ENCODE measurements around the gene MYH7.
"Not testable (repeated sequence)": the region's sequence is repeated elsewhere in the genome, so short reads cannot be mapped to it uniquely, and the experiment has no call there.

Gene MYH7

DNA sequence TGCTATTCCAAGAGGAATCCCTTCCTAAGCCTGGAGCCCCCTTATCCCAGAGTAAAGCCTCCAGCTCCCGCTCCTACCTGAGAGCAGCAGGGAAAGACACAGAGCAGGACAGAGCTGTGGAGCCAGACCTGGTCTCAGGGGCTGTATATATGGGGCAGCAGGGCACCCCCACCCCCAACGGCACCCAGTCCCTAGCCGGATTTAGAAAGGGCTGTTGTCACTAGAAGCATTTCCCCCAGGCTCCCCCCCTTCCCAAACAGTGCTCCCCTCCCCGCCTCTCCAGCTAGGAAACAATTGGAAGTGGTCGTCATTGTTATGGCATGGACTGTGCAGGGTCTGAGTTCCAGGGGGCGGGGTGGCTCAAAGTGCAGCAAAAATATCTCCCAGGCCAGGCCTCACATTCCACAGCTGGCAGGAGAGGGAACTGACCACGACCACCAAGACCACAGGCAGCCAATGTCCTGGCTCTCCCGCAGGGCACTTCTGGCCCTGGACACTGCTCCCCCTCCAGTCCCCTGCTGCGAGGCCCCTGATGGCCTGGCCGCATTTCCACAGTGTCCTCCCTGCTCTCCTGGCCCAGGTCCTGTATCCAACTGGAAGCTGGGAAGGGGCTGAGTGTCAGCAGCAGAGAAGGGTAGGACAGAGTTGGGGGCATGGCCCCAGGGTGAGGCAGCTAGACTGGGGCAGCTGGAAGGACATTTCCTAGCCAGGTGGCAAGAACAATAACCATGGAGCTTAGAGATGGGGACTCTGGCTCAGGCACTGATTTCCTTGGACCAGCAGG lies at the start of gene MYH7:
Gene MYH7, minus strand, starts transcription at position 118 of the 784 bp plus-strand sequence. CDS start 1,928 bp downstream, outside the sequence.
- DNase-seq = no peak

DNA sequence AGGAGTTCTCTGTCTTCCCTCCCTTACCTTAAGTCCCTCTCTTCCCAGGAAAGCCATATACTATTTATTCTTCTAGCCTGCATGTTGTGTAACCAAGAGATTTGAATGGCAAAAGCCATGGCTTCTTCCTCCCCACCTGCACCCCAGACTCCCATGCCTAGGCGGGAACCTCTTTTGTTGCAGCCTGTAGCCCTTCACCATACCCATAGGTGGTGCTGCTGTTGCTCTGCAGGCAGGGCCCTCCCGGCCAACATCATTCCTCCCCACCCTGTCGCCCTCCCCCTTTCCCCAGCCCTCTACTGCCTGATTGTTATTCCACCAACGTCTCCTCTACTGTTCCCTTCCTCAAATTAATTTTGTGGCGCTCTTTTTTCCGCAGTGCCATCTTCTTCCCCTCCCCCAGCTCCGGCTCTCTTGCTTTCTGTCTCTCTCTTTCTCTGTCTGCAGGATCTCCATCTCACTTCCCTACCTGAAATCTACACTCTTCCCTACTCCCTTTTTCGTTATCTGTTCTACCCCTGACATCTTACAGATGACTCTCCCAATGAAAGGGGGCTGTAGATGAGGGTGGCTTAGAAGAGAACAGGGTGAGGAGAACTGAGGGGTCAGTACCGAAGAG lies 47.9 kb upstream of the MYH7 start:
- DNase-seq = no peak

GRCh38 chr14:23482823-23483148 lies 47.3 kb upstream of the MYH7 start:
- no peak for DNase-seq

- DNase-seq = no peak
Observed at GRCh38 chr14:23481979-23482822, 46.7 kb upstream of the MYH7 start.

DNA sequence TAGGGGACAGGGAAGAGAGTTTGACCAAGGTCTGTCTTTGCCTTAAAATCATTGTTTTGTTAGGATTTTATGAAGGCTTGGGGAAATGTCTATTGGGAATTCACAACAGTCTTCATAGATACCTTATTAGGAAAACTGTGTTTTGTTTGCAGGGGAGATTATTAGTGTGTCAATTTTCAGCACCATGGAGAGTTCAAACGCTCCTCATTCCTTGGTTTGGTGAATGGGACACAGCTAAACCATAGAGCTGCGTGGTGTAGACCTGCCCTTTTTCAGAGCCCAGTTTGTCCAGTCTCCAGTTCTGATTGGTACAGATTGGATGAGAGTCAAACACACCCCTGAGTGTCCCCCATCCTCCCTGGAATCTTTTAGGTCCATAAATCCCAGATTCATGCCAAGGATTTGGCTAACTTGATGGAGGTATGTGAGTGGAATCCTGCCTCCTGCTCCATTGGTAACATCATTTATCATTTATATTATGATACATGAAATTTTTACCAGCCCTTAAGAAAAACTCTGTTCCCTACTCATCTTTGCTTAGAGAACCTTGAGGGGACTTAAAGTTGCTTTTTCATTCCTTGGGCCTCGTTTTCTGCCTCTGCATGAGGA lies 46.0 kb upstream of the MYH7 start:
- no peak for DNase-seq

DNA sequence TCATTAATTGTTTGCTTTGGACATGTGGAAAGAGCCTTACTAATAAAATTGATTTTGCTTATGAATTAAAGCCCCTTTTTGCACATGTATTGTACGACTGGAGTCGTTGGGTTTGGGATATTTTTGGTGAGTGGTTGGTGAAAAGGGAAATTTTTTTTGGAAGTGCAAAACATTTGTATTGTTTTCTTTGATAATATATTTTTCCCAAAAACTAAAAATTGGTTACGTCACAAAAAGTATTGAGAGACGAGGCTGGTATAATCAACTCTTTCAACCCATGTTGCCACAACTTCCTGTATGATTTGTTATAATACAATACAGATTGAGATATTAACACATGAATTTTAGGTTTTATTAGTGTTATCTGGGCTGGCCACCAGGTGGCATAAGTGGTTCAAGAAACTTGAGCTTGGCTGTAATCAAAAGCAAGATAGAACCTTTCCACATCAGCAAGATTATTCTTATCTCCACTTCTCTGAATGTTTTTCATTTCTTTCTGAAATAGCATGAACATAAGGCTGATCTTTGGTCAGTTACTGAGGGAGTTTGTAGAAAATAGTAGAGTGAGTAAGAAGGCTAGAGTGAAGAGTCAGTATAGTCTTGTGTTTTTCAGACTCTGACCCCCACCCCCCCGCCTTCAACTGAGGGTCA lies 42.8 kb upstream of the MYH7 start:
- peak; percentile 25 for DNase-seq

GRCh38 chr14:23470947-23471346 lies 35.5 kb upstream of the MYH7 start:
- DNase-seq = no peak

- peak; percentile 34 for DNase-seq
Observed at GRCh38 chr14:23469906-23470403, 34.5 kb upstream of the MYH7 start.

DNA sequence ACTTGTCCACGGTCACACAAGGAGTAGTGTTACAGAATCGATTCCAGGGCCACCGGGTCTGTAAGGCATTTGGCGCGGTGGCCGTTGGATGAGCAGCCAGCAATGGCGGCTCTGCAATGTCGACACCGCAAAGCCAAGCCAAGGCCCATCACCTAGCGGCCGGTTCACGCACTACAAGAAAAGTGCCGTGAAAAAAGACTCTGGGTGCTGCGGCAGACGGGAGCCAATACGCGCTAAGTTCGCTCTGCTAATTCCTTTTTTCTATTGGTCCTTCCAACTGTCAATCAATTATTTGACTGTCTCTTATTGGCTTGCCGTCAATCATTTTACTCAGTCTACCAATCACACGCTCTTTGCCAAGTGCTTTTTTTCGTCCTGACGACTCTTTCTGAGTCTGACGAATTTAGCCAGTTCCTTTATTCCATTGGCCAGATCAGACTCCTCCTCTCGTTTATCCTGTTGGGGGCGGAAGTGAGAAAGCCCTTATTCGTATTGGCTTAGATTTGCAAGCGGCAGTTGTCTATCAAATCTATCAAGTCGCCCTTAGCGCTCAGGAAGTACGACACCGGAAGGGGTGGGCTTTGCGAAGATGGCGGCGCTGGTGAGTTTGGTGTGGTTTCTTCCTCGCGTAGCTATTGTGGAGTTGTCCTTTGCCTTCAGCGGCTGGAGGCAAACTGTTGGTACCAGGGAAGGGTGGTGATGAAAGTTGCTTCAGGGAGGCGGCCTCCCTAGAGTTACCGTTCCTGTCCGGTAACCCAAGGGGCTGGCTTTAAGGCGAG lies 33.9 kb upstream of the MYH7 start, which contains the start of gene NGDN:
Gene NGDN, plus strand, starts transcription at position 577 of the 779 bp plus-strand sequence. Its CDS starts 13 bp downstream, at position 590.
- DNase-seq = peak; percentile 80

DNA sequence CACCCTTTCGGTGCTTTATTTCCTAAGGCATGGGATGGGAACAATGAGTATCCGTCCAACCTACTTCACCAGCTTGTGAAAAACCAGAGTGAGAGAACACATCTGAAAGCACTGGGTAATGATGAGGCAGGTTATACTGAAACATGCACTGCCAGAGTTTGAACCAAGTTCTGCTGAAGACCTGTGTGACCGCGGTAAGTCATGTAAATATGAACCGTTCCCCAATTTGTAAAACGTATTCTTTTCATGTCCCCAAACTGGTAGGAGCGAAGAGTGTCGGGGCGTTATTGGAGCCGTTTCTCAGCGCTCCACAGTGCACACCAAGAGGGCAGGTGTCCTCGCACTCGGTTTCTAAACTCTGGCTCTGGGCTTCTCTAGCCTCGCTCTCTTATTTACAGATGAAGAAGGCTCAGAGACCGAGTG lies 33.3 kb upstream of the MYH7 start:
- DNase-seq = no peak

DNA sequence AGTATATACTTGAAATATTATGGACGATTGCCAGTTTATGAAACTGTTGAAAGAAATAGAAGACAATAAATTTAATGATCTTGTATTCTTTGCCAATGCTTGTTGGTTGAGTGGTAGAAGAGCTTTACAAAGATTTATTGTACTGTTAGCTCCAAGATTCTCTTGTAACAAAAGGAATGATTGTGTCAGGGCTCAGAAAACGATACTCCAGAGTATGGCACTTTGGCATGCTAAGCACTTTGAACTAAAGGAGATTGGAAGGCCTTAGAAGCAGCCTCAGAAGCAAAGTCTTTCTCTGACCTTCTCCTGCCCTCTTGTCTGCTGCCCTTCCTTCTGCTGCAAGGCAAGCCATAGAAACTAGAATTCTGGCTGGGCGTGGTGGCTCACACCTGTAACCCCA lies 29.8 kb upstream of the MYH7 start:
- no peak for DNase-seq

DNA sequence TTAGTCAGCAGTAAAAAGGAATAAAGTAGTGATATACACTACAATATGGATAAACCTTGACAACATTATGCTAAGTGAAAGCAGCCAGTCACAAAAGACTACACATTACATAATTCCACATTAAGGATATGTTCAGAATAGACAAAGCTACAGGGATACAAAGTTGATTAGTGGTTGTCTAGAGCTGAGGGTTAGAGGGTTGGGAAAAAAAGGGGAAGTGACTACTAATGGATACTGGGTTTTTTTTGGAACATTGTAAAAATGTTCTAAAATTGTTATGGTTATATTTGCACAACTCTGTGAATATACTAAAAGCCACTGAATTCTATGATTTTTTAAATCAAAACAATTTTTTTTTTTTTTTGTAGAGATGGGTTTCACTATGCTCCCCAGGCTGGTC lies 29.2 kb upstream of the MYH7 start:
- no peak for DNase-seq

DNA sequence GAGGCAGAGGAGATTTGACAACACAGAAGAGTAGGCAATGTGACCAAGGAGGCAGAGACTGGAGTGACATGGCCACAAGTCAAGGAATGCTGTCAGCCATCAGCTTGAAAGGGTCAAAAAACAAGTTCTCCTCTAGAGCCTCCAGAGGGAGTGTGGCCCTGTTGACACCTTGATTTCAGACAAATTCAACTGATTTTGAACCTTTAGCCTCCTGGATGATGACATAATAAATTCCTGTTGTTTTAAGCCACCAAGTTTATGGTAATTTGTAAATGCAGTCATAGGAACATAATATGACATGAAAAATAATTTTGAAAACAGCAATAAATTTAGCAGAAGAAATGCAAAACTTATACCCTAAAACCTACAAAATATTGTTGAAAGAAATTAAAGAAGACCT lies 25.5 kb upstream of the MYH7 start:
- DNase-seq = no peak

GRCh38 chr14:23457587-23458445 lies 22.4 kb upstream of the MYH7 start:
- no peak for DNase-seq

- DNase-seq = not testable (repeated sequence)
Observed at GRCh38 chr14:23456883-23457586, 21.6 kb upstream of the MYH7 start.

DNA sequence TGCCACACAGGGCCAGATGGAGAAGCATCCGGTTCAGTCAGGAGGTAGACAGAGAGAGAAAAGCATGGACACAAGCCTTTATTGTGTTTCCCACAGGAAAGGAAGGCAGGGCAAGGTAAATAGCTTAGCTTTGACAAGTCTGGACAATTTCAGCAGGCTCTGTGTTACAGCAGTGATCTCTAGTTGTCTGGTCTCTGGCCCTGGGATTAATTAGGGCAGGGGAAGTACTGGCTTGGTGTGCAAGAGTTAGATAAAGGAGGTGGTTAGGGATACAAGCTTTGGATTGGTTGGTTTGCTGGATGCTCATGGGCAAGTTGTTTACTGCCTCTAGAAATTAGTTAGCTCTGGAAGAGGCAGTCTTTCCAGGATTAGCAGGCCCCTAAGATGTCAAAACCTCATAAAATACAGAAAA lies 19.0 kb upstream of the MYH7 start:
- DNase-seq = no peak

DNA sequence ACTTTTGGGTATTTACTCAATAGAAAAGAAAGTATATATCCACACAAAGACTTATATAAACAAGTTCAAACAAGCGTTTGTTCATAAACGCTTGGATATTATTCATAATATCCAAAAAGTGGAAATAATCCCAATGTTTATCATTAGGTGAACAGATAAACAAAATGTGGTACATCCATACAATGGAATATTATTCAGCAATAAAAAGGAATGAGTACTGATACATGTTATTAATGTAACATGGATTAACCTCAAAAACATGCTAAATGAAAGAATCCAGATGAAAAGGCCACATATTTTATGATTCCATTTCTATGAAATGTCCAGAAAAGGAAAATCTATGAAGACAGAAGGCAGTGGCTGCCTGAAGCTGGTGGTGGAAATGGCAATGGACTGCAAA lies 16.8 kb upstream of the MYH7 start:
- DNase-seq = no peak

DNA sequence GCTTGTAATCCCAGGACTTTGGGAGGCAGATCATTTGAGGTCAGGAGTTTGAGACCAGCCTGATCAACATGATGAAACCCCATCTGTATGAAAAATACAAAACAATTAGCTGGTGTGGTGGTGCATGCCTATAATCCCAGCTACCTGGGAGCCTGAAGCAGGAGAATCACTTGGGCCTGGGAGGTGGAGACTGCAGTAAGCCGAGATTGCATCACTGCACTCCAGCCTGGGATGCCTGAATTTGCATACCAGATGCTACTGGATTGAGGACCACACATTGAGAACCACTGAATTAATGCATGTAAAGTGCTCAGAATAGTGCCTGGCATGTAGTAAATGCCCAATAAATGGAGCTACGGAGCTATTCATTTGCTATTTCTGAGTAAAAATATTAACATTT lies 14.9 kb upstream of the MYH7 start:
- no peak for DNase-seq

DNA sequence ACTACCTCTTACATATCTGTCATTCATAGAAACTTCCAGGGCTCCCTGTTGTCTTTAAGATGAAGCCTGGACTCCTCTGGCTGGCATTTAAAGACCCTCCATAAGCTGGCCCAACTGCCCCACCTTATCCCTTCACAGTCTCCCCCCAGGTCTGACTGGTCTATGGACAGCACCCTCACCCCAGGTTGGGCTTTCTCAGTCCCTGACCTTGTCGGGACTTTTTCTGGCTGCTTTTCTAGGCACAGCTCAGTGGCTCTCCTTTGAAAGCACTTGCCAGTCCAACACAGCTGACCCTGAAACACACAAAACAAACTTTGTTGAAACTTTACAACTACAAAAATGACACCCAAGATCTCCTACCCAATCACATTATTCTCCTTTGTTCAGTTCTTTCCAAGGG lies 13.9 kb upstream of the MYH7 start:
- no peak for DNase-seq

All from NK-92 treated with Interleukin-12 subunit alpha and Interleukin-12 subunit beta, amount 100 ng/mL, for 24 hours (cell line).